Caco-2 (cell line): ENCODE data around the gene CNPY4. TPM values are rescaled to one million over a fixed set of nuclear protein-coding genes. Genes with fewer than 3 reads are reported as not detected.

Experiments
- BruUV-seq: library from RNA; stranded (reverse); fragments of 400-500 nt; replicated peaks from 2 replicates; lab custom pipeline; 2021; lab: Mats Ljungman, UMichigan
- CTCF ChIA-PET: fragments of 300-600 bp; sonication (Branson Sonifier 250); formaldehyde crosslinking; loops from one replicate; lab custom pipeline; 2022; ENCODE audit warnings: antibody characterized with exemption; lab: Charles Lee
- POLR2A ChIA-PET: fragments of 300-600 bp; sonication (Branson Sonifier 250); formaldehyde crosslinking; loops from one replicate; lab custom pipeline; 2022; ENCODE audit warnings: antibody characterized with exemption; lab: Charles Lee
- DNase-seq, 2 experiments: peaks; one replicate each; pipeline versions ENCODE4 v3.0.0 to v3.0.0-alpha.2; 2020 to 2022
- H3K27me3 ChIP-seq: replicated peaks from 2 replicates; pipeline ENCODE4 v1.6.0; 2011; ENCODE audit warnings: low read length; ENCODE audit not compliant: control insufficient read depth, insufficient read depth
- H3K36me3 ChIP-seq: 2 replicates; pipeline ENCODE4 v1.5.1; 2011; ENCODE audit warnings: low read length; ENCODE audit not compliant: control insufficient read depth, insufficient read depth
- H3K4me1 ChIP-seq: fragments of 250-450 bp; sonication (Bioruptor Pico); 2 replicates; pipeline ENCODE4 v1.5.1; 2020; ENCODE audit warnings: mild to moderate bottlenecking
- H3K4me3 ChIP-seq: 2 replicates; pipeline ENCODE4 v1.5.1; 2011; ENCODE audit warnings: low read depth, mild to moderate bottlenecking, control low read depth, low read length
- H3K9me3 ChIP-seq: fragments of 250-450 bp; sonication (Bioruptor Pico); 2 replicates; pipeline ENCODE4 v1.5.1; 2020; ENCODE audit warnings: mild to moderate bottlenecking, moderate library complexity
- H3K27ac Mint-ChIP-seq: one replicate; pipeline ENCODE4 v1.8.0; 2022; ENCODE audit warnings: mixed read lengths; ENCODE audit not compliant: unreplicated experiment
- H3K27me3 Mint-ChIP-seq: one replicate; pipeline ENCODE4 v1.8.0; 2022; ENCODE audit warnings: mixed read lengths; ENCODE audit not compliant: insufficient read depth, unreplicated experiment
- H3K36me3 Mint-ChIP-seq: one replicate; pipeline ENCODE4 v1.8.0; 2022; ENCODE audit warnings: mild to moderate bottlenecking, mixed read lengths; ENCODE audit not compliant: insufficient read depth, unreplicated experiment
- H3K4me1 Mint-ChIP-seq: one replicate; pipeline ENCODE4 v1.8.0; 2022; ENCODE audit warnings: low read depth, mixed read lengths; ENCODE audit not compliant: unreplicated experiment
- H3K4me3 Mint-ChIP-seq: one replicate; pipeline ENCODE4 v1.8.0; 2022; ENCODE audit warnings: mild to moderate bottlenecking, moderate library complexity, mixed read lengths; ENCODE audit not compliant: unreplicated experiment
- H3K9me3 Mint-ChIP-seq: one replicate; pipeline ENCODE4 v1.8.0; 2022; ENCODE audit warnings: mixed read lengths; ENCODE audit not compliant: unreplicated experiment
- intact Hi-C: fragments of 100-400 bp; cut with micrococcal nuclease; formaldehyde crosslinking; loops from one replicate; pipeline ENCODE4 v1.10.0; 2022; ENCODE audit not compliant: unreplicated experiment
- total RNA-seq: library from RNA; stranded (reverse); gene quantifications from 2 replicates; pipeline ENCODE4 v1.2.3, GENCODE V29; 2022
- TF ChIP-seq, protein P1 (sequence below), 2 experiments: fragments of 200-600 bp in 1 of 2; IDR thresholded peaks; 1 replicate in 1 of 2; 2 replicates in 1 of 2; pipeline versions ENCODE4 v1.5.1 to v1.8.0; 2011 to 2022; ENCODE audit warnings: antibody characterized with exemption in 1 of 2, control low read depth in 1 of 2, inconsistent platforms in 1 of 2, low read depth in 1 of 2, low read length in 1 of 2, mild to moderate bottlenecking in 1 of 2, moderate library complexity in 1 of 2; ENCODE audit not compliant: insufficient read depth in 1 of 2, severe bottlenecking in 1 of 2, unreplicated experiment in 1 of 2

The CNPY4 gene
- total RNA-seq, 1 experiment from 2014 or later = 10.1 TPM

DNA sequence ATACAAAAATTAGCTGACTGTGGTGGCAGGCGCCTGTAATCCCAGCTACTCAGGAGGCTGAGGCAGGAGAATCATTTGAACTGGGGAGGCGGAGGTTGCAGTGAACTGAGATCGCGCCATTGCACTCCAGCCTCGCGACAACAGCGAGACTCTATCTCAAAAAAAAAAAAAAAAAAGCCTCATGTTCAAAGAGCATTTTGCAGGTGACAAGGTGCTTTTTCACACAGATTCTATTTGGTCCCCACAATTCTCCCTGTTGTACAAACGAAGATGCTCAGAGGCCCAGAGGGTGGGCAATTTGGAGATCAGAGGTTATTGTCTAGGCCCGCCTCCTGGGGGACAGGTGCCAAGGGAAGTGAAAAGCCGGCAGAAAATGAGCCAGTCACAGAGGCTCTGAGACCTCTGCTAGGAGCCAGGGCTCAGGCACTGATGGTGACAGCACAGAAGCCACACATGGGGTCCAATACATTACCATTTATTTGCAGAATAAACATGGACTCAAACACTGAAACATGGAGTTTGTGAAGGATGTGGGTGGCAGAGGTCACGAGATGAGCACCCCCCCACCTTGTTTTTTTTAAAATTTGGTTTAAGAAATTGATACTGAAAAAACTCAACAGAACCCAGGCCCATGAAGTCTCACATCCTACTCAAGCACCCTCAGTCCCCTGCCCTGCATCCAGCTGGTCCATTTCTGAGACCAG is 49.9 kb downstream of the CNPY4 start:
- no peaks in the 10 kb centered on the region for H3K36me3 ChIP-seq
- TF ChIP-seq, protein P1, sequence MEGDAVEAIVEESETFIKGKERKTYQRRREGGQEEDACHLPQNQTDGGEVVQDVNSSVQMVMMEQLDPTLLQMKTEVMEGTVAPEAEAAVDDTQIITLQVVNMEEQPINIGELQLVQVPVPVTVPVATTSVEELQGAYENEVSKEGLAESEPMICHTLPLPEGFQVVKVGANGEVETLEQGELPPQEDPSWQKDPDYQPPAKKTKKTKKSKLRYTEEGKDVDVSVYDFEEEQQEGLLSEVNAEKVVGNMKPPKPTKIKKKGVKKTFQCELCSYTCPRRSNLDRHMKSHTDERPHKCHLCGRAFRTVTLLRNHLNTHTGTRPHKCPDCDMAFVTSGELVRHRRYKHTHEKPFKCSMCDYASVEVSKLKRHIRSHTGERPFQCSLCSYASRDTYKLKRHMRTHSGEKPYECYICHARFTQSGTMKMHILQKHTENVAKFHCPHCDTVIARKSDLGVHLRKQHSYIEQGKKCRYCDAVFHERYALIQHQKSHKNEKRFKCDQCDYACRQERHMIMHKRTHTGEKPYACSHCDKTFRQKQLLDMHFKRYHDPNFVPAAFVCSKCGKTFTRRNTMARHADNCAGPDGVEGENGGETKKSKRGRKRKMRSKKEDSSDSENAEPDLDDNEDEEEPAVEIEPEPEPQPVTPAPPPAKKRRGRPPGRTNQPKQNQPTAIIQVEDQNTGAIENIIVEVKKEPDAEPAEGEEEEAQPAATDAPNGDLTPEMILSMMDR (IDR thresholded peaks at IDR 0.05; ENCODE audit: insufficient read depth in 1 of 2, low read depth in 1 of 2, low read length in 1 of 2, severe bottlenecking in 1 of 2, unreplicated experiment in 1 of 2) = no peak
- POLR2A ChIA-PET = no interaction called here
- Mint-ChIP-seq H3K9me3 (no peaks in the 10 kb centered on the region), H3K4me1 (peaks cover 33% of the 10 kb centered on the region), H3K4me3 (no peak overlapping the region), H3K27ac (no peak overlapping the region), H3K36me3 (no peaks in the 10 kb centered on the region), H3K27me3 (no peaks in the 10 kb centered on the region)
- BruUV-seq = no TSS peak
- H3K9me3 ChIP-seq = no peaks in the 10 kb centered on the region
- H3K27me3 ChIP-seq = no peaks in the 10 kb centered on the region
- H3K4me1 ChIP-seq = peaks cover 19% of the 10 kb centered on the region
- H3K4me3 ChIP-seq = no peak overlapping the region
- CTCF ChIA-PET = interaction anchor here (0.6 kb wide), 1 partner anchor 104 kb away, joined by 3 read pairs; no protein-coding TSS in a partner anchor
- no peak for DNase-seq
- intact Hi-C loops = no loop called here

DNA sequence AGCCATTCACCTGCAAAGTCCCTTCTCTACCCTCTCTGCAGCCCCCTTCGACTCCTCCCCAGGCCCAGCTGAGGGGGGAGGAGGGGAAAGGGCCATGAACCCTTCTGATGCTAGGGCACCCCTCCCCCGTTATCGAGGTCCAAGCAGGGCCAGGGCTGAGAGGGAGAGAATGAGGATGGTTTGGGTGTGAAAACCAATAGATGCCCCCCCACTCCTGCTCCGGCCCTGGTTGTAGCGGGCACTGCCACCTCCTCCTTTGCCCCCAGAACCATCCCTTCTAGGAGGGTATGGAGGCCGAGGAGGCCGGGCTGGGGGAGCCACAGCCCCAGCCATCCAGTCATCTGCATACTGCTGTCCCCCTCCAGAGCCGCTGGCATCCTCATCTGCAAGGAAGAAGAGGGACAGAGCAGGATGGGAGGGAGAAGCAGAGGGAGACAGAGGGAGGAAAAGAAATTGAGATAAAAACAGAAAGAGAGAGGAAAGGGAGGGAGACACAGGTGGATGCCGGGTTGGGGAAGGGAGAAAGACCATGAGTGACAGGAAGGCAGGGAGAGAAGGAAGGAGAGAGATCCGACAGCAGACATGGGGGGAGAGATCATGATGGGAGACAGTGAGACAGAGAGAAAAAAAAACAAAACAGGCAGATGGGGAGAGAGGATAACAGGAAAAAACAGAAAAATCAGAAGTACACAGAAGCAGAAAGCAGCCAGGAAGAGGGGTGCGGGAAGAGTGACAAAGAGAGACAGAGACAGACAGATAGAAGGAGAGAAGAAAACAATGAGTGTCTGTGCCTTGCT is 50.9 kb downstream of the CNPY4 start:
- TF ChIP-seq, protein P1 (IDR thresholded peaks at IDR 0.05; ENCODE audit: insufficient read depth in 1 of 2, low read depth in 1 of 2, low read length in 1 of 2, severe bottlenecking in 1 of 2, unreplicated experiment in 1 of 2) = no peak
- Histone ChIP-seq H3K36me3 (no peaks in the 10 kb centered on the region), H3K4me3 (no peak overlapping the region; the same call in 1 of the 2 replicates), H3K4me1 (peaks cover 19% of the 10 kb centered on the region), H3K9me3 (no peaks in the 10 kb centered on the region), H3K27me3 (no peaks in the 10 kb centered on the region)
- H3K4me3 Mint-ChIP-seq = peak overlapping the region; percentile 46
- intact Hi-C loops = no loop called here
- ChIA-PET CTCF (interaction anchor here (0.6 kb wide), 1 partner anchor 103 kb away, joined by 3 read pairs; no protein-coding TSS in a partner anchor), POLR2A (no interaction called here)
- H3K9me3 Mint-ChIP-seq = no peaks in the 10 kb centered on the region
- peaks cover 33% of the 10 kb centered on the region for H3K4me1 Mint-ChIP-seq
- H3K27ac Mint-ChIP-seq = no peak overlapping the region
- no peak for DNase-seq
- H3K27me3 Mint-ChIP-seq = no peaks in the 10 kb centered on the region
- no peaks in the 10 kb centered on the region for H3K36me3 Mint-ChIP-seq
- no TSS peak for BruUV-seq

DNA sequence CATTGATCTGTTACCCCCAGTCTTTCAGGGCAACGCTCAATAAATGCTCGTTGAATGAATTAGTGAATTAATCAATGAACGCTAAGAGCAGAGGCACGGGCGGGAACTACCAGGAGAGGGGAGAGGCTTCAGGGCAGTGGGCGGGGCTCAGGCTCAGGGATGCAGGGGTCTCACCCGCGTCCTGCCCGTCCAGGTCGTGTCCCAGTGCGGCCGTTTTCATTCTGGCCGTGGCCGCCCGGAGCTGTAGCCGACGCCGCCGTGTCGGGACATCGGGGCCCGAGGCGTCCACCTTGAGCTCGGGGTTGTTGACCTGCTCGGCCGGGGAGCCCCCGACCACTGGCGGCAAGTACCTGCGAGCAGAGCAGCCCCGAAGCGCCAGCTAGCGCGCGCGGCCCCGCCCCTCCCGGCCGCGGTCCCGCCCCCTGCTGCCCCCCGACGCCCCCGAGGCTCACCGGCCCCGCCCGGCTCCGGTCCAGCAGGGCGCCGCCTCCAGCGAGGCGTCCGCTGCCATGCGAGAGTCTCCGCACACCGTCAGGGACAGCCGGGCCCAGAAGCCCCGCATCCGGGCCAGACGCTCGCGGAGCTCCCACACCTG is 51.8 kb downstream of the CNPY4 start:
- Histone ChIP-seq H3K27me3 (no peaks in the 10 kb centered on the region), H3K9me3 (no peaks in the 10 kb centered on the region), H3K4me1 (peaks cover 19% of the 10 kb centered on the region), H3K4me3 (peak overlapping the region; percentile 42), H3K36me3 (no peaks in the 10 kb centered on the region)
- intact Hi-C loops = no loop called here
- BruUV-seq = no TSS peak
- no peak for DNase-seq
- H3K27me3 Mint-ChIP-seq = no peaks in the 10 kb centered on the region
- no peak overlapping the region for H3K27ac Mint-ChIP-seq
- H3K4me3 Mint-ChIP-seq = peak overlapping the region; percentile 46
- no peaks in the 10 kb centered on the region for H3K9me3 Mint-ChIP-seq
- H3K4me1 Mint-ChIP-seq = peaks cover 39% of the 10 kb centered on the region
- no peaks in the 10 kb centered on the region for H3K36me3 Mint-ChIP-seq
- ChIA-PET CTCF (interaction anchor here (0.6 kb wide), 1 partner anchor 61 kb away, joined by 4 read pairs; no protein-coding TSS in a partner anchor), POLR2A (no interaction called here)
- TF ChIP-seq, protein P1 (IDR thresholded peaks at IDR 0.05; ENCODE audit: insufficient read depth in 1 of 2, low read depth in 1 of 2, low read length in 1 of 2, severe bottlenecking in 1 of 2, unreplicated experiment in 1 of 2) = no peak
